CD4-positive, alpha-beta T cell treated with Interferon alpha-2 for 1 hour (primary cell): ENCODE results near the gene DNLZ.
"Not testable (repeated sequence)": the region's sequence is repeated elsewhere in the genome, so short reads cannot be mapped to it uniquely, and the experiment has no call there.

ENCODE experiments used
- DNase-seq, 2 donors: peaks; one replicate each; pipeline ENCODE4 v3.0.0-alpha.2; 2020 to 2022

The DNLZ gene

GRCh38 chr9:136328622-136329041 lies 34.9 kb downstream of the DNLZ start:
- no peak for DNase-seq

- DNase-seq = no peak
Observed at GRCh38 chr9:136328011-136328621, 35.4 kb downstream of the DNLZ start.

GRCh38 chr9:136327304-136327974 lies 36.1 kb downstream of the DNLZ start, which contains the start of gene GPSM1:
GPSM1 (plus strand) TSS chr9:136327539; CDS start chr9:136327696, 157 bp downstream.
- DNase-seq = peak; percentile 34 to 59

- DNase-seq = no peak
Observed at GRCh38 chr9:136326761-136327303, 36.7 kb downstream of the DNLZ start.

GRCh38 chr9:136326061-136326760 lies 37.3 kb downstream of the DNLZ start:
- no peak for DNase-seq

GRCh38 chr9:136325358-136325757 lies 38.2 kb downstream of the DNLZ start:
- DNase-seq = no peak

GRCh38 chr9:136324501-136325300 lies 38.8 kb downstream of the DNLZ start:
- no peak for DNase-seq

- DNase-seq = no peak
Observed at GRCh38 chr9:136323371-136323789, 40.2 kb downstream of the DNLZ start.

GRCh38 chr9:136322756-136323330 lies 40.7 kb downstream of the DNLZ start:
- no peak for DNase-seq

- no peak for DNase-seq
Observed at GRCh38 chr9:136321561-136321960, 42.0 kb downstream of the DNLZ start.

- DNase-seq = not testable (repeated sequence)
Observed at GRCh38 chr9:136320972-136321371, 42.6 kb downstream of the DNLZ start.

GRCh38 chr9:136319955-136320354 lies 43.6 kb downstream of the DNLZ start:
- not testable (repeated sequence) for DNase-seq

- not testable (repeated sequence) for DNase-seq
Observed at GRCh38 chr9:136319244-136319643, 44.3 kb downstream of the DNLZ start.

- no peak for DNase-seq
Observed at GRCh38 chr9:136318776-136319241, 44.7 kb downstream of the DNLZ start.

- no peak for DNase-seq
Observed at GRCh38 chr9:136318111-136318775, 45.3 kb downstream of the DNLZ start.

GRCh38 chr9:136317695-136318094 lies 45.8 kb downstream of the DNLZ start:
- no peak for DNase-seq

- no peak for DNase-seq
Observed at GRCh38 chr9:136316896-136317676, 46.5 kb downstream of the DNLZ start.

GRCh38 chr9:136316271-136316751 lies 47.2 kb downstream of the DNLZ start:
- DNase-seq = peak; percentile 61 to 69

GRCh38 chr9:136314944-136315343 lies 48.6 kb downstream of the DNLZ start:
- DNase-seq = no peak

- no peak for DNase-seq
Observed at GRCh38 chr9:136314056-136314416, 49.5 kb downstream of the DNLZ start.
